HG02970 (cell line): ENCODE results near the gene ZNF32.

ENCODE experiments used
- ATAC-seq: cut with Tn5 transposase; IDR thresholded peaks from one replicate; pipeline ENCODE4 v1.9.1; 2021; ENCODE audit warnings: mild to moderate bottlenecking, moderate library complexity, moderate number of reproducible peaks; ENCODE audit not compliant: unreplicated experiment, low FRiP score

Gene ZNF32

DNA sequence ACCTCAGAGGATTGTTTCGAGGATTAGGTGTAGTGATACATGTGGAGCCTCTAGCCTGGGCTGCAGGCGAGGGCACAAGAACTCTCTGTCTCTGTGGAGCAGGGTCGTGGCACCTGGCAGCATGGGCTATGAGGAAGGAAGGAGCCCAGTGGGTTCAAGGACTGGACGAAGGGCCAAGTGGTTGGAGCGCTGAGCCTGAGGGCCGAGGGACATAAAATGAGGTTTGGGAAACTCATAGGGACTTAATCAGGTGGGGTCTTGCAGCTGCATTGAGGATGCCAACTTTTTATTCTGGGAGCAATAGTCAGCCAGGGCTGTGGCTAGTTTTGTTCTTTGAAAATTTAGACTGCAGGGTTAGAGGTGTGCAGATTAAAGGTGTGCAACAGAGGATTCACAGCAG lies 33.0 kb upstream of the ZNF32 start:
- ATAC-seq: no peak

DNA sequence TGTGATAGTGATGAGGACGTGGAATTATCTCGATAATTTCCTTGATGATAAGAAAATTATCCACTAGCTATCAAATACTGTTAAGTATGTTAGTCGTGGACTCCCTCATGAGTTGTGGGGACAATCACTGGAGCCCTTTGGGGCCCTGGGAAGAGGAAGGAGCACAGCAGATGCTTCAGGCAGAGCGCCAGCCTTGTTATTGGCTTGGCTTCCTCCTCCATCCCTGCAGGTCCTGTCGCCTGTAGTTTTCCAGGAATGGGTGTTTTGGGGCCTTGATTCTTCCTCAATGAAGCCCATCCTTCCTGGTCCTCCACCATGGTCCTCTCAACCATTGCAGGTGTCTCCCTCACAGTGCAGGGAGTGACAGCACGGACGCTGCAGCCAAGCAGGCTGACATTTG lies 32.5 kb upstream of the ZNF32 start:
- ATAC-seq: no peak

DNA sequence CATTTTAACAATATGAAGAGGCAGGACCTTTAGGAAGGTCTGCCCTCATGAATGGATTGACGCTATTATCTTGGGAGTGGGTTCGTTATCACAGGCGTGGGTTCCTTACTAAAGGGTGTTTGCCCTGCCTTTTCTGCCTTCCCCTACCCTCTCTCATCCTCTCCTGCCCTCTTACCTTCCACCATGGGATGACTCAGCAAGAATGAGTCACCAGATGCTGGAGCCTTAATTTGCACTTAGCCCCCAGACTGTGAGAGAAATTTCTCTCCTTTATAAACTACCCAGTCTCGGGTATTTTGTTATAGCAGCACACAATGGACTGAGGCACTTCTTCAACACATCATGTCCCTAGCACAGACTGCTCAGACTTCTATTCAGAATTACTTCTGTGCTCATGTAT lies 31.4 kb upstream of the ZNF32 start:
- no peak for ATAC-seq

DNA sequence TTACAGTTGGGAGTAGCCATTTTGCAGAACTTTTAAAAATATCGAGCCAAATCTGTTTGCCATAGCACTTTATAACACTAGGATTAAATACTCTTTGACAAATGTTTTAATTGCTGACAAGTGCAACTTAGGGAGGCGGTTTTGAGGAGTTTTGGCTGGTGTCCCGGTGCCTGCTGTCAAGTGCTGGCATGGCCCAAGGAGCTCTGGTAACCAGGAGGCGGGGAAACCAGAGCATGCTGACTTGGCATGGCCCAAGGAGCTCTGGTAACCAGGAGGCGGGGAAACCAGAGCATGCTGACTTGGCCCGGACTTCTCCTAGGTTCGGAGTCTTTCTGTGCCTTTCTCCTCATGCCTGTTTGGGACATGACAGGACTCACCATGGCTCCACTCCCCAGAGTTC lies 30.8 kb upstream of the ZNF32 start:
- ATAC-seq: no peak

DNA sequence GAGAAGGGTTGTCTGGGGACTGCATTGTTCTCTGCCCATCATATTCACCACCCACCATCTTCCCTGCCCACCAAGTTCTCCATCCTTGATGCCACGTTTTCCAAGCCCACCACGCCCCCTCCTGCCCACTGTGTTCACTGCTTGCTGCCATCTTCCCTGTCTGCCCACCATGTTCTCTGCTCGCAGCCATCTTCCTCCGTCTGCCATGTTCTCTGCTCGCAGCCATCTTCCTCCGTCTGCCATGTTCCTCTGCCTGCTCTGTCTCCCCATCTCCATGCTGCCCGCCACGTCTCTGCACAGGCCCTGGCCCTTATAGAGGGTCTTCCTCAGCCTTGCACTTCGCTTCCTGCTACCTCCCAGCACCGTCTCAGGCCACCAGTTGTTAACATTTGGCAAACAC lies 30.0 kb upstream of the ZNF32 start:
- ATAC-seq: no peak

DNA sequence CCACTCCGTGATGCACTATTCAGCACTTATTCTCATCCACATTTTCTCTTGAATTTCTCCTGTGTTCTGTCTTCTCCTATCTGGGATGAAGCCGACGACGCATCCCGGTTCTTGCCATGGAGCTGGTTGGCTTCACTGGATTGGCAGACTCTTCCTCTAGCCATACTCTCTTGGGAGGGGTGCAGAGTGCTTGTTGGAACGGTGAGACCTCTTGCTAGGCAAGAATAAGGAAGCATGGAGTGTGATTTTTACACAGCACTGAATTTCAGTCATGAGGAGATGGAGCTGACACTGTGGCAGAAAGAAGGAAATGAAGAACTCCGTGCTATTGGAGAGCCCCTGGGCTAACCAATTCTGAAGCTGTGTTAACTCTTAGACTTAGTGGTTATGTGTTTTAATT lies 28.2 kb upstream of the ZNF32 start:
- no peak for ATAC-seq

DNA sequence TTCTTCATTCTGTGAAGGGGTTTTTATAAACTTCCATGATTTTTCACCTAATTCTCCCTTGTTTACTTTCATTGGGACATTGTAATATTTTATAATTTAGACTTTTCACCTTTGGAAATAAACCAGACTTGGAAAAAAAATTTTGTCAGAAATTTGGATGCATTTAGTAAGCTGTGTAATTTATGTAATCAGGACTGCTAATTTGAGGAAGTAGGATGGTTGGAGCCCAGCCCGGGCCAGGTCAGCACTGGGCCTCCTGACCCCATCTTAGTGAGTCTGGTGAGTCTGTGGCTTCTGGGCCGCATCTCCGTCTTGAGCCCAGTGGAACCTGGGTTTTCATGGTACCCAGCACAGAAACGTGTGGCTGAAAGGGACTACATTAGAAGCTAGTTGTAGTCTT lies 27.6 kb upstream of the ZNF32 start:
- ATAC-seq: no peak

DNA sequence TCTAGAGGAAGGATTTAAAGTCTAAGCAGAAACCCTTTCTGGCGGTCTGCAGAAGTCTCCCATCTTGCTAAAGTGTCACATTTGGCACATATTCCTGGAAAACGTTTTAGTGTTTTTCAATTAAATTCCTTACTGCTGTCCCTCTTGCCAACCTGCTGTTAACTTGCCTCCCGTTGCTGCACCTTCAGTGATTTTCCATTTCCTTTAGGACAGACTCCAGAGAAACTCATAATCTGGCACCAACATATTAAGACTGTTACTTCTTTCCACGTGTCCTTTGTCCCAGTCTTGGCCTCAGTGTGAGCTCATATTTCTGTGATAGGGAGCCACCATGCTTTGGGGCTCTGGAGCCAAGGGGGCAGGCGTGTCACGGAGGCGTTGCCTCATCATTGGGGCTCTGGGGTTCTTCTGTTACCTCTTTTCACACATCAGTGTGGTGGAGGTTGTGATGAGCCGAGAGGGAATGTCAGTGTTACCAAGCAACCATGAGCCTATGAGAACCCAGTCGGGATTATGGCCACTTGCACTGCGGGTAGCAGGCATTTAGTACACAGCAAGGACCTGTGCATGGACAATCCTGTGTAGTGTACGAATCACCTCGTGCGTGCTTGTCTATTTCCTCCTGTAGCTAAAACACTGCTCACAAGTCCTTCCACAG lies 26.0 kb upstream of the ZNF32 start:
- ATAC-seq: no peak

DNA sequence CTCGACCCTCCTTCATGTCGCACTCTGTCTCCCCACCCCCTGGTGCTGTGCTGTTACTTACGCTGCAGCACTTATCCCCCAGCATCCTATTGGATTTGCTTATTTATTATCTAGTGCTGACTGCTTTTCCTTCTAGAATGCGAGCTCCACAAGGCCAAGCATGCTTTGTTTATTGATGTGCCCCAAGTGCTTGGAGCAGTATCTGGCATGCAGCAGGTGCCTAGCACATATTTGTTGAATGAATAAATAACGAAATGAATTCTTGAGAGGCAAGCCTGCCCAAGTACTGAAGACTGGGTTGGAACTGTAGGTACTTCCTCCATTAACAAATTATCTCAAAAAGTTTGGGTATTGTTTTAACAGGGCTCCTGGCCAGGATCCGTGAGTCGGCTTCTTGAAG lies 24.8 kb upstream of the ZNF32 start:
- ATAC-seq: no peak

DNA sequence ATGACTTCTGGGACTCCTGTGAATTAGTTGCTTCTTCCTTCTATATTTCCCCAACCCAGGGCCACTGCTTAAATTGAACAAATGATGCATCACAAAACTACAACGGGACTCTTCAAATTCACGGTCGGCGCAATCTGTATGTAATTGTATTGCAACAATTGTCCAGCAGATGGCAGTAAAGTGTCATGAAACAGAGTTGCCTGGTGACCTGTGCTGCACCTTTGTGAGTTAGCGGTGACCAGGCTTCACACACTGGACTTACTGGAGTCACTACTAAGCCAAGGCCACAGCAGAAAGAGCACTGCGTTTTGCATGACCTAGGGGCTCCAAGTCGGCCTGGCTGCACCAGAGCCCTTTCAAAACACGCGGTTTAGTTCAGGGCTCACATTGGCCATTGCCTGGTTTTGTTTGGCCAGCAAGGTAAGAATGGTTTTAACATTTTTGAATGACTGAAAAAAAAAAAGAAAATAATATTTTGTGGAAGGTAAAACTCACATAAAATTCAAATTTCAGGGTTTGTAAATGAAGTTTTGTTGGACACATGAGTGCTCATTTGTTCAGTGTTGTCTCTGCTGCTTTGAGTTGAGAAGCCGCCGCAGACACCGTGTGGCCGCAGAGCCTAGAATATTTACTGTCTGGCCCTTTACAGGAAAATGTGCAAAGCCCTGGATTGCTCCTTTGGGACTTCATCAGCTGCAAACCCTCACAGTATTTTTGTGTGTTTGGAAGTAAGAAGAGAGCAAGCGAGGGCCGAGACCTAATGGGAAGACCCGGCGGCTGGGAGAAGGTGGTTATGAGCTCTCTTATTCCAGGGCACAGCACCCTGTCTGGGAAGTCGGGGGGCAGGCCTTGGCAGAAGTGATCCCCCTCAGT lies 23.2 kb upstream of the ZNF32 start:
- ATAC-seq: no peak

DNA sequence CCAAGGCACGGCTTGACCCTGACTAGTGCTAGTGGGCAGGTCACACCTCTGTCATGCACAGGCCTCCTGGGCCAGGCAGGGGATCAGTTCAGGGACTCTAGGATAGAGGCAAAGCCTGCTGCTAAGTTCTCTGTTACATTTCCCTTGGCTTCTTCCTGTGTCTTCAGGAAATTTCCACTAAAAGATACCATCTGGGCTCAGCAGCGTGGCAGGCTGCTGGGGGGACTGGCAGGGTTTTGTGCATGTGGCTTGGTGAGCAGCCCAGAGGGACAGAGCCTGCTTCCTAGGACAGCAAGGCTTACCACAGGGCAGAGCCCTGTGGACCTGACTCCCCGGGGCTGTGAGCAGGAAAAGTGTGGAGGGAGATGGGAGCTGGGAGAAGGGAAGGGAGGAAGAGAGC lies 20.7 kb upstream of the ZNF32 start:
- ATAC-seq: no peak

DNA sequence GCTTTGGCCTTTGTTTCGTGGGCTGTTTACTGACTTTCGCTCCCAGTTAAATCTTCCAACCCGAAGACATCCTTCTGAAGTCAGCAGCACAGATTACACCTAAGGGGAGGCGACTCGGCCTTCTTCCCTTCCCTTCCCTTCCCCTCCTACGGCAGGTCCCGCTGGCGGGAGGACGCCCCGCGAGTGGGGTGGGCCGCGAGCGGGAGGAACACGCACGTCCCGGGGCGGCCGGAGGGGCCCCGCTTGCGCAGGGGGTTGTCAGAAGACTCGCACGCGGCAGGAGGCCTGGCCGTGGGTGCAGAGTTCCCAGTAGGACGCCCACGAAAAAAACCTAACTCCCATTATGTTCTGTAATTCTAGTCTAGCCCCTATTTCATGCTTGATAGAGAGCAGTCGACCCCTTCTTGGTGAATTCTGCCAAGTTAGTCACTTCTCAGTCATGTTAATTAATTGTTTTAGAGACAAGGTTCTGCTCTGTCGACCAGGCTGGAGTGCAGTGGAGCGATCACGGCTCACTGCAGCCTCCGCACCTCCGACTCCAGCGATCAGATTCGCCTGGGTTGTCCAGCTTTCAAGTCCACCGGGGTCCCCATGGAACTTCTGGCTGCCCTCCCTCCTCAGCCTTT lies 19.2 kb upstream of the ZNF32 start:
- no peak for ATAC-seq

DNA sequence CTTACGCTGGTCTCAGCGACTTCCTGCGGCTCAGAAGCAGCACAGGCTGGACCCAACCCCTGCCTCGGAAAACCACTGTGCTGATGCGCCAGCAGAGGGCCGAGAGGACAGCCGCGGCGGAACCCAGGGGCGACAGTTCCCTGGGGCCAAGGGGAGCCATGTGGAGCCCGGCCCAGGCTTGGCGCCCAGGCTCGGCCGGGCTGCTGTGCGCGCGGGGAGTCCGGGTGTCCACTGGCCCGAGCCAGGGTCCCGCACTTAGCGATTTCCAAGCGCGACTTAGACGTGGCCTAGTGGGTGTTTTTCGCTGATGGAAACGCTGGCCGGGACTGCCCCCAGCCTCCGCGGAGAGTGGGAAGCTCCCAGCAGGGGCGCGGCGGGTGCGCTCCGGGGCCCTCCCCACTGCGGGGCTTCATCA lies 18.6 kb upstream of the ZNF32 start:
- no peak for ATAC-seq

DNA sequence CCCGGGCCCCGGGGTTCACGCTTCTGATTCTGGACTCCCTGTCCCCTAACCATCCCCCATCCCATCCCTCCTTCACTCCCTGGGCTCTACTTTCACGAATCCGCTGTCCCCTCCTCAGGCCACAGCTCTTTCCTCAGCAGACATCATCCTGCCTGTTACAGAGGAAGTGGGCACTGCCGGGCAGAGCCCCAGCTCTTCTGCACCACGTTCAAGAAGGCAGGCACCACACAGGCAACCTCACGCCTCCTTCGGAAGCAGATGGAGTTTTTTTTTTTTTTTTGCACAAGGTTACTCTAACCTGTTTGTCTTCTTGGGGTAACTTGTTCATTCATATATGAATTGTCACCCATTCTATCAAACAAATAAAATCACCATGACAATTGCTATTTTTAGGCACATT lies 17.9 kb upstream of the ZNF32 start:
- ATAC-seq: no peak

DNA sequence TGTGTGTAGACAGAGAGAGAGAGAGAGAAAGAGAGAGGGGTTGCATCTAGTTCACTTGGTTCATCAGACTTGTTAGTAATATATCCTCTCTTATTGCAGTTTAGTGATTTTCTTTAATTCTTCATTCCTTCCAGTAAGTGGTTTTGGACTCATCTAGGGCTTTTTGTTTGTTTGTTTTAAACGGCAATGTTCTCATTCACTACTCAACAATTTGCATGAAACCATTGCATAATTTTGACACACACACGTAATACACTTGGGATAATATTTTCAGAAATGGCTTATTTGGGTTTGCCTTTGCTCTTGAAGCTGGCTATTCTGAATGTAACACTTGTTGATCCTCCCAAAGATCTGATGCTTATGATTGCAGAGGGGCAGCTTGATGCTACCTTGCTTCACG lies 16.4 kb upstream of the ZNF32 start:
- no peak for ATAC-seq

DNA sequence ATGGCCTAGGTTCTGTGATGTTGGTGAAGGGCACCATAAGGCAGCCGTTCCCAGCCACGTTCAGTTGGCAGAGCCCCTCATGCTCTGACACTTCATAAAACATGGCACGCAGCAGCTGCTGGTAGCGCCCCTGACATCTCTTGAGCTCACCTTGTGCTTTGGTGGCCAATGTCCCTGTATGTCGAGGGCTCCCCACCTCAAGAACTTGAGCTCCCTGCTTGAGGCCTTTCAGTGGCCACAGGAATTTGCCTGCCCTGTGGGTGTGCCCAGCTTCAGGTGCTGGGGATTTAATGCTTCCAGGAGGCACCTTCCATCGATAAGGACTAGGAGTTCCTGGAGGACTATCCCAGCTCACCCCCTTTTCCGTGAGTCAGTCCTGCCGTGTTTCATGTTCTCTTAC lies 9.5 kb upstream of the ZNF32 start:
- ATAC-seq: no peak

DNA sequence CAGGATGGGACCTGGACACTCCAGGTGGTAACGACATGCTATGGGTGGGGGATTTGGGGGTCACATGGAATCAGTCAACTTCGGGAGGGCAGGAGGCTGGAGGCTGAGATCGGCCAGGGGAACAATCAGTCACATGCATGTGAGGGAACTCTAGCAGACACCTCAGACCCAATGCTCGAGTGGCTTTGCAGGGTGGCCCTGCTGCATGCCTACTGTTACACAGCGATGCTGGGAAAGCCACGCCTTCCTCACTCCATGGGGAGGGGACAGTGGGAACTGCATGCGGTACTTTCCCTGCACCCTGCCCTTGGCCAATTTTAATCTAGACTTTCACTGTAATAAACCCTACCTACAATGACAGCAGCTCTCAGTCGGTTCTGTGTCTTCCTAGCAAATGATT lies 6.6 kb upstream of the ZNF32 start:
- no peak for ATAC-seq

DNA sequence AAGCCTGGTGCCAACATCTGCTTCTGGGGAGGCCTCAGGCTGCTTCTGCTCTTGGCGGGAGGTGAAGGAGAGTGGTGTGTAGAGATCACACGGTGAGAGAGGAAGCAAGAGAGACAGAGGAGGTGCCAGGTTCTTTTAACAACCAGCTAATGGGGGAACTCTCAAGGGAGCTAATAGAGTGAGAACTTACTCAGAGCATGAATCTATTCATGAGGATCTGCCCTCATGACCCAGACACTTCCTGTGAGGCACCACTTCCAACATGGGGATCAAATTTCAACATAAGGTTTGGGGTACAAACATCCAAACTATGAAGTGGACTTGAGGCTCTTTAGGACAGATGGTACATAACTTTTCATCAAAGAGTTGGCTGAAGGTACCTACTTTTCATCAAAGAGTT lies 5.1 kb upstream of the ZNF32 start:
- ATAC-seq: no peak

DNA sequence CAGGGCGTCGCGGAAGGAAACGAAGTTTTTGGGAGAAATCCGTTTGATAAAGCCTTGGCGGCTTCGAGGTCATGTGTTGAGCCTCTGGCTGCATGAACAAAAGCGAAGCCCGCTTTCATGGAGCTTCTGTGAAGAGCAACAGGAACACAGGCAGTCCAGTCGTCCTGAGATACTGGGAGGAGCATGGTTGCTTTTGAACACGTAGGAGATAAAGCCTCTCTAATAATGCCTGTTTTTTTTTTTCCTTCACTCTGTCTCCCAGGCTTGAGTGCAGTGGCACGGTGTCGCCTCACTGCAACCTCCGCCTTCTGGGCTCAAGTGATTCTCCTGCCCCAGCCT lies 473 bp upstream of the ZNF32 start:
- ATAC-seq: peak; percentile 4

DNA sequence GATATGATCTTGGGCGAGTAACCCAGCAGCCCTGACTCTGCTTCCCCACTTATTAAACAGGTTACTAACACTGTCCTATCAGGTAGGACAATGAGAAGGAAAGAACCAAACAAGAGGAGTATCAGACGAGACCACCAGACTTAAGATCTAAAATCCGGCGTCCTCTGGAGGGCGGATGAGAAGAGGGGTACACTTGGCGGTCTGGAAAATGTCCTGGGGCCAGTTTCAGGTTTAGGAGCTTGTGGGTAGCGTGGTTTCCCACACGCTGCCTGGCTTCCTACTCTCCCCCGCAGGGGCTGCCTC lies 635 bp downstream of the ZNF32 start:
- no peak for ATAC-seq

DNA sequence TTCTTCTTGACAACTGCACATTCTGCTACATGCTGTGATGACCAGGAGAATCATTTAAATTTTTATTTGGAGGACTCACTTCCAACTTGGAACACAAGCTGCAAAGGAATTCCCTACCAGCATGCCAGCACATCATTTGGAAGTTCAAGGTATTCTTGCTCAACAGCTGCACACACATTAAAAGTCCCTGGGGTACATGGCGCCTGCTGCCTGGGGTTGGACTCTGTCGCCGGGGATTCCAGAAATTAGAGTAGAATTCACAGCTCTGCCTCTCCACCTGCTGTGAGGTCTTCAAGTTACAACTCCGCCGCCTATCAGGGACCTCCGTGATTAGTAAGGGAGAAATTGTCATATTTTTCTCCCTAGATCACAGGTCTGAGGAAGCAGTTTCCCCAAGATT lies 1.1 kb downstream of the ZNF32 start:
- no peak for ATAC-seq

DNA sequence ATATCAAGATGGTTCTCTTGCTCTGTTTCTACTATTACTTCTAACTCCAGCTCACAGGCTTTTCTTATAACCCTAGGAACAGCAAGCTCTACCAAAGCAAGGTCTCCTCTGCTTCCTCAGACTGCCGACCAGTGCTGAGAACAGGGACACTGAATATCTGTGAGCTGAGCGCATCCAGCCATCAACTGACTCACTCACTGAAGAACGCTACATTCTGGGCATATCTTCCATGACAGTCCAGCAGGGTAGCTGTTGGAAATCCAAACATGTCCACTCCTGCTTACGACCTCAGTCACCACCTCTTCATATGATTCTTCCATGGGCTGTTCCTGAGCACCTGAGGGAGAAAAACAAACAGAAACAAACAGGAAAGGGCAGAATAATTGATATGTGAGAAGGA lies 2.8 kb downstream of the ZNF32 start:
- no peak for ATAC-seq
